WI38 (cell line): ENCODE data around the gene ABRACL.

Experiments
- H3K4me3 ChIP-seq: 2 replicates; pipeline ENCODE4 v1.5.1; 2011; ENCODE audit warnings: low read depth, mild to moderate bottlenecking, control low read depth, low read length
- CTCF ChIP-seq: IDR thresholded peaks from 2 replicates; pipeline ENCODE4 v1.5.1; 2012; ENCODE audit warnings: low read depth, mild to moderate bottlenecking, control low read depth, low read length

The ABRACL gene

DNA sequence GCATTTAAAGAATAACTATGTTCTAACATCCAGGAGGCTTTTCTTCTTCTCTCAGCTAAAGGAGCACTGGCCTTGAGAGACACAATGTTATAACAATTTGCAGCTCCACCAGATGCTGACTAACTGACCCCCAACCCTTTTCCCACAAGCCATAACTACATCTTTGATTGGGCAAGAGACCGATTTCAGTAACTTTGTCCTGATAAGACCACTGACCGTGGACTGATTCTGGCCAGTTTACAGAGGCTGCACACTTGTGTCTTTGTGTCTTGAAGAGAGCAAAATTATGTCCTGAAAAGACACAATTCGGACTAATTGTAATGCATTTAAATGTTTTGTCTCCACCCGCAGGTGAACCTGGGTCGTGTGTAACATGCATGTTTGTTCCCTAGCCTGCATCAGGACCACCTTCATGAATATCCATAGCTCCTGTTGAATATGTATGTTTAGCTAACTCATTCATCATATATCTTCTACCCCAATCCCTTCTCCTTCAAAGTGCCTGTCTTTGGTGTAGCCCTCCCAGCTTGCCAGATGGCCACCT lies 22.3 kb downstream of the ABRACL start:
- TF ChIP-seq CTCF, result no peak
- H3K4me3 ChIP-seq, result no peak overlapping the region

DNA sequence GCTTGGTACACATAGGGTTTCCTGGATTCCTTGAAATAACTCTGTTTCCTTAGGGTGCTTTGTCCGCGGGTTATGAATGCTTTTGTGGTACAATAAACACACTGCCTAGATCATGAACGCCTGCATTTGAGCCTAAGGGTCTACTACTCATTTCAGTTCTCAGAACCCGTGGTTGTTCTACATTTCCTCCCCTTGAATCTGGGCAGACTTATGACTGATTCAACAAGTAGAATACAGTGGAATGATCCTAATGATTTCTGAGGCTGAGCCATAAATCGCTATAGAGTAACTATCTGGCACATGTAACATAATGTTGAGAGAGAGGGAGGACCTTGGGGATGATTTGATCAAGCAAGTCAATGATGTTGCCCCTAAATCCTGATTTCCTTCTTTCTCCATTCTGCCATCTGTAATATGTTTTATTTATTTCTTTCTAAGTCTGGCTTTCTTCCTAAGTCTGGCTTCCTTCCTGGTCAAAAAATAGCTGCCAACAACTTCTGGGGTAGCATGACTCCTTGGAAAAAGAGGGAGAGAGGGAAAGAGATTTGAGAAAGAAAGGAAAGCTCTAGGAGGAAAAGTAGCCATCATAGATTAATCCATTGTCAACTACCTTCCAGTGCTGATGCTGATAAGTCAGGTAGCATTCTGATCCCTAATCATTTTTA lies 23.0 kb downstream of the ABRACL start:
- TF ChIP-seq CTCF, result no peak
- no peak overlapping the region for H3K4me3 ChIP-seq

- no peak overlapping the region for H3K4me3 ChIP-seq
- no peak for TF ChIP-seq CTCF
Observed at GRCh38 chr6:139053382-139053781, 24.8 kb downstream of the ABRACL start.

DNA sequence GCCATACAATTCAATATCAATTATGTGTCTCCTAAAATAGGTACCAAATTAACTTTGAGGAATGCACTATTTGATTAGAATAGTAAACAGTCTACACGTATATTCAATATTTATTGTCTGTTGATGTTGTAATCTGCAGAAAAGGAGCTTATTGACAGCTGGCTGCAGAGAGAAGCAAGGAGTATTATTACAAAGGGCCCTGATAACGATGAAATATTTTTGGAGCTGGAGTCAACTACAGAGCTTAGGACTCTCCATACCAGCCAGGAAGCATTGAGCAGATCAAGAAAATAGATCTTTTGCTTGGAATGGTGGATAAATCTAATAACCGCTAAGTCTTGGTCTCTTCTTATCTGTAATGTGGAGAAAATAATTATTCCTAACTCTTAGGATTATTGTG lies 25.5 kb downstream of the ABRACL start:
- TF ChIP-seq CTCF, result no peak
- no peak overlapping the region for H3K4me3 ChIP-seq

GRCh38 chr6:139055709-139056108 lies 27.2 kb downstream of the ABRACL start:
- no peak overlapping the region for H3K4me3 ChIP-seq
- no peak for TF ChIP-seq CTCF

DNA sequence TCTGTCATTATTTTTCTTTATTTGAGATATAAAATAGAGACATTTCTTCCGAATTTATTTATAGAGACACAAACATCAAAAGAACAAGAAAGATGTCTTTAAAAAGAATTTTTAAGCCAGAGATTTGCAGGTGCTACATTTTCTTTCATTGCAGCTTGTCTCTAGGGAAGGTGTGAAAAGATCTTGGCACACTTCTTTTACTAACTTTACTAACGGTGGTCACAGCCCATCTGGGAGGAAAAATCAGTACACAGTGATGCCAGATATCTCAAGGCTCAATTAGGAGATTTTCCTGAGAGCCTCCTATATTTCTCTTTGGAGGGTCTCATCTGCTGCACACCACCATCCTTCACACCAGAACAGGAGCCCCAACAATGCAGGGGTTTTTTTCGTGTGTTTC lies 29.5 kb downstream of the ABRACL start:
- no peak overlapping the region for H3K4me3 ChIP-seq
- no peak for TF ChIP-seq CTCF

- no peak for TF ChIP-seq CTCF
Observed at GRCh38 chr6:139060332-139060731, 31.8 kb downstream of the ABRACL start.

More at GRCh38 chr6:139060332-139060731, 31.8 kb downstream of the ABRACL start:
- no peak overlapping the region for H3K4me3 ChIP-seq
